ENCODE measurements around the gene MT4. TPM values are rescaled to one million over a fixed set of nuclear protein-coding genes. Genes with fewer than 3 reads are reported as not detected.

MT4 gene
- polyA plus RNA-seq, 1 of the 3 experiments (the other 2 are of a cell fraction), result not detected

DNA sequence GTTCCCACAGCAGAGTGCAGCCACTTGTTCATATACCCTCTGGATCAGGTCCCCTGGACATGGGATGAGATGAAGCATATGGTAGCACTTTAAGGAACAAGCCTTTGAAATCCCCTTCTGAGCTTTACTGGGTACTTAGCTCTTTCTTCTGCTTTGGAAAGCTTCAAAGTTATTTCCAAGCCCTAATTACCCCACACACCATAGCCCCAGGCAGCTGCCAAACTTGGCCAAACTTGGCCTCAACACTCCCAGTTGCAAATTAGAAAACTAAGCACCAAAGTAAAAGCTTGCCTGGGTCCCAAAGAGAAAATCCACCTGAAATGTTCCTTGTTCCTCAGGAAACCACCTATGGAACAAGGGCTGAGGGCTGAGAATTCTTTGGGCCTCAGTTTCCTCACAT, 15.7 kb upstream of the MT4 start:
- ChIA-PET CTCF (interaction anchor here (1.9 kb wide), 1 partner anchor 153 kb away, joined by 4 read pairs; no protein-coding TSS in a partner anchor), POLR2A (no interaction called here)
- no peak overlapping the region for H3K4me3 ChIP-seq (ENCODE audit: low read depth in 2 of 2, low read length in 1 of 2)
- H3K9me3 ChIP-seq, result no peaks in the 10 kb centered on the region
- DNase-seq, result no peak
- no peak overlapping the region for H3K4me2 ChIP-seq
- H3K4me1 ChIP-seq (ENCODE audit: control insufficient read depth in 1 of 2, insufficient read depth in 2 of 2, low read depth in 1 of 2, low read length in 1 of 2), result peaks cover 0 to 12% of the 10 kb centered on the region in 2 experiments; a peak in 2 of 4 replicates
- no peaks in the 10 kb centered on the region for H3K9me2 ChIP-seq
- H3F3A ChIP-seq (replicated peaks; ENCODE audit: insufficient read depth), result peaks cover 9% of the 10 kb centered on the region
- H3K79me2 ChIP-seq (ENCODE audit: insufficient read depth), result no peaks in the 10 kb centered on the region
- H3K36me3 ChIP-seq (replicated peaks in 1 of 2; ENCODE audit: control insufficient read depth in 1 of 2, insufficient read depth in 2 of 2, low read length in 1 of 2), result no peaks in the 10 kb centered on the region
- H2AFZ ChIP-seq (ENCODE audit: low read depth), result no peak overlapping the region
- no peaks in the 10 kb centered on the region for H4K20me1 ChIP-seq (ENCODE audit: insufficient read depth)
- H3K27ac ChIP-seq (ENCODE audit: low read depth in 2 of 2, low read length in 1 of 2), result no peak overlapping the region
- H3K9ac ChIP-seq, result no peak overlapping the region
- H3K27me3 ChIP-seq (ENCODE audit: insufficient read depth), result no peaks in the 10 kb centered on the region
- no peak for TF ChIP-seq SMC3 (IDR thresholded peaks at IDR 0.05; ENCODE audit: low read depth, low read length)
- TF ChIP-seq RXRA (IDR thresholded peaks at IDR 0.05; ENCODE audit: borderline replicate concordance, low read depth), result no peak
- TF ChIP-seq MEF2A (IDR thresholded peaks at IDR 0.05; ENCODE audit: borderline replicate concordance, low read depth), result no peak

- no peaks in the 10 kb centered on the region for H3K27me3 ChIP-seq (ENCODE audit: insufficient read depth)
- POLR2A ChIA-PET, result no interaction called here
- no peak overlapping the region for H3K9ac ChIP-seq
- no peaks in the 10 kb centered on the region for H3K79me2 ChIP-seq (ENCODE audit: insufficient read depth)
- H4K20me1 ChIP-seq (ENCODE audit: insufficient read depth), result no peaks in the 10 kb centered on the region
- H3K4me2 ChIP-seq, result no peak overlapping the region
- CTCF ChIA-PET, result interaction anchor here (1.9 kb wide), 1 partner anchor 152 kb away, joined by 4 read pairs; no protein-coding TSS in a partner anchor
- no peaks in the 10 kb centered on the region for H3K9me2 ChIP-seq
- H3K9me3 ChIP-seq, result no peaks in the 10 kb centered on the region
- H3K27ac ChIP-seq (ENCODE audit: low read depth in 2 of 2, low read length in 1 of 2), result no peak overlapping the region
- no peak overlapping the region for H2AFZ ChIP-seq (ENCODE audit: low read depth)
- H3K4me3 ChIP-seq (ENCODE audit: low read depth in 2 of 2, low read length in 1 of 2), result no peak overlapping the region
- WGBS (ENCODE audit: low lambda C conversion rate), result 81% methylated on average over 5 of the region's 5 CpGs
- H3K36me3 ChIP-seq (replicated peaks in 1 of 2; ENCODE audit: control insufficient read depth in 1 of 2, insufficient read depth in 2 of 2, low read length in 1 of 2), result no peaks in the 10 kb centered on the region
- peaks cover 9% of the 10 kb centered on the region for H3F3A ChIP-seq (replicated peaks; ENCODE audit: insufficient read depth)
- H3K4me1 ChIP-seq (ENCODE audit: control insufficient read depth in 1 of 2, insufficient read depth in 2 of 2, low read depth in 1 of 2, low read length in 1 of 2), result peaks cover 0 to 12% of the 10 kb centered on the region in 2 experiments; a peak in 2 of 4 replicates
- no peak for DNase-seq
- TF ChIP-seq TCF12 (IDR thresholded peaks at IDR 0.05), result no peak
- TF ChIP-seq GATA2 (CRISPR knock-in tag; IDR thresholded peaks at IDR 0.05), result no peak
- TF ChIP-seq JUND (IDR thresholded peaks at IDR 0.05), result no peak
- no peak for TF ChIP-seq NFIC (IDR thresholded peaks at IDR 0.05; ENCODE audit: borderline replicate concordance)
- no peak for TF ChIP-seq USF2 (IDR thresholded peaks at IDR 0.05; ENCODE audit: borderline replicate concordance, low read depth, low read length)
- TF ChIP-seq GABPA (IDR thresholded peaks at IDR 0.05; ENCODE audit: low read depth), result no peak
- no peak for TF ChIP-seq SIN3A (IDR thresholded peaks at IDR 0.05; ENCODE audit: borderline replicate concordance, low read depth, low read length)
- TF ChIP-seq, protein P1, sequence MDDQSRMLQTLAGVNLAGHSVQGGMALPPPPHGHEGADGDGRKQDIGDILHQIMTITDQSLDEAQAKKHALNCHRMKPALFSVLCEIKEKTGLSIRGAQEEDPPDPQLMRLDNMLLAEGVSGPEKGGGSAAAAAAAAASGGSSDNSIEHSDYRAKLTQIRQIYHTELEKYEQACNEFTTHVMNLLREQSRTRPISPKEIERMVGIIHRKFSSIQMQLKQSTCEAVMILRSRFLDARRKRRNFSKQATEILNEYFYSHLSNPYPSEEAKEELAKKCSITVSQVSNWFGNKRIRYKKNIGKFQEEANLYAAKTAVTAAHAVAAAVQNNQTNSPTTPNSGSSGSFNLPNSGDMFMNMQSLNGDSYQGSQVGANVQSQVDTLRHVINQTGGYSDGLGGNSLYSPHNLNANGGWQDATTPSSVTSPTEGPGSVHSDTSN (IDR thresholded peaks at IDR 0.05), result no peak
- no peak for TF ChIP-seq RCOR1 (IDR thresholded peaks at IDR 0.05; ENCODE audit: low read length)
- TF ChIP-seq USF1 (IDR thresholded peaks at IDR 0.05; ENCODE audit: borderline replicate concordance, low read depth), result no peak
- no peak for TF ChIP-seq MAX (IDR thresholded peaks at IDR 0.05; ENCODE audit: low read depth)
- no peak for TF ChIP-seq TAF1 (IDR thresholded peaks at IDR 0.05; ENCODE audit: borderline replicate concordance, low read depth, low read length)
- no peak for TF ChIP-seq ELF1 (IDR thresholded peaks at IDR 0.05)
- TF ChIP-seq POLR2AphosphoS5 (IDR thresholded peaks at IDR 0.05; ENCODE audit: low read depth, low read length), result no peak
- no peak for TF ChIP-seq CTCF (IDR thresholded peaks at IDR 0.05)
- TF ChIP-seq, protein P2, sequence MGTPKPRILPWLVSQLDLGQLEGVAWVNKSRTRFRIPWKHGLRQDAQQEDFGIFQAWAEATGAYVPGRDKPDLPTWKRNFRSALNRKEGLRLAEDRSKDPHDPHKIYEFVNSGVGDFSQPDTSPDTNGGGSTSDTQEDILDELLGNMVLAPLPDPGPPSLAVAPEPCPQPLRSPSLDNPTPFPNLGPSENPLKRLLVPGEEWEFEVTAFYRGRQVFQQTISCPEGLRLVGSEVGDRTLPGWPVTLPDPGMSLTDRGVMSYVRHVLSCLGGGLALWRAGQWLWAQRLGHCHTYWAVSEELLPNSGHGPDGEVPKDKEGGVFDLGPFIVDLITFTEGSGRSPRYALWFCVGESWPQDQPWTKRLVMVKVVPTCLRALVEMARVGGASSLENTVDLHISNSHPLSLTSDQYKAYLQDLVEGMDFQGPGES (IDR thresholded peaks at IDR 0.05; ENCODE audit: low read depth, low read length), result no peak
- no peak for TF ChIP-seq ZBTB33 (IDR thresholded peaks at IDR 0.05; ENCODE audit: borderline replicate concordance, low read depth)
- TF ChIP-seq RFX5 (IDR thresholded peaks at IDR 0.05; ENCODE audit: low read length), result no peak
Measured at GRCh38 chr16:56549744-56550385, 15.0 kb upstream of the MT4 start.
